CD1c-positive myeloid dendritic cell (primary cell): Measurements from ENCODE around the gene LRRC51.

ENCODE experiments used
- DNase-seq: peaks from one replicate; pipeline ENCODE4 v3.0.0-alpha.2; 2016; ENCODE audit errors: extremely low spot score

Gene LRRC51

GRCh38 chr11:72105888-72106287 lies 25.2 kb downstream of the LRRC51 start, which contains the start of gene TOMT:
TSS of gene TOMT (plus strand) at chr11:72105924. CDS start at chr11:72105952, 28 bp downstream.
- no peak for DNase-seq

DNA sequence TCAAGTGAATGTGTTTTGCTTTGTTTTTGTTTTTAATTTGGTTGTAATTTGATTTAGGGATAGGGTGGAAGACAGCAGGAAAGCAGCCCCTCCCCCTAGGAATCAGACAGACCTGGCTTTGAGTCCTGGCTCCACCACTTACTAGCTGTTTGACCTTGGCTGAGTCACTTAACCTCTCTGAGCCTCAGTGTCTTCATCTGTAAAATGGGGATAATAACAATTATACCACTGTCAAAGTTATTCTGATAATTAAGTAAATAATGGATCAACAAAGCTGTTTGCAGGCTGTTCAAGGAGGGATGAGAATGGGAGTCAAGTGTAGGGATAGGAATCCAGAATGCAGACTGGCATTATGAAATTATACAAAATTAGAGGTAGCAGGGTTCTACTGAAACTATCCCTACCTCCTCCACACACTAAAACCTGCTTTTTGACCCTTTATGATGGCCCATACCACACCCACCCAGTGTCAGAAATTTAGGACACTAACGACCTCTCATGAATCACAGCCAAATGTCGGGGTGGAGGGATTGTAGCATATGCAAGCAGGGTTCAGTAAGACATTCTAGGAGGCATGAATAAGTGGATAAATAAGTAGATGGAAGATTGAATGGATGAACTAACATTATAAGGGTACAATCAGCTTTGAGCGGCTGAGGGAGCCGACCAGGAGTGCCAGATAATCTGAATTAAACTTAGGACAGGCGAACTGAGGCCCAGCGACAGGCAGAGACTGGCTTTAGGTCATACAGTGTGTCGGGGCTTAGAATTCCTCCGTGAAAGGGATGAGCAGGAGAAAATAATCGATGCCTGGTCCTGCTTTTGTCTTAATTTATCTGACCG lies 30.9 kb downstream of the LRRC51 start:
- DNase-seq: no peak

DNA sequence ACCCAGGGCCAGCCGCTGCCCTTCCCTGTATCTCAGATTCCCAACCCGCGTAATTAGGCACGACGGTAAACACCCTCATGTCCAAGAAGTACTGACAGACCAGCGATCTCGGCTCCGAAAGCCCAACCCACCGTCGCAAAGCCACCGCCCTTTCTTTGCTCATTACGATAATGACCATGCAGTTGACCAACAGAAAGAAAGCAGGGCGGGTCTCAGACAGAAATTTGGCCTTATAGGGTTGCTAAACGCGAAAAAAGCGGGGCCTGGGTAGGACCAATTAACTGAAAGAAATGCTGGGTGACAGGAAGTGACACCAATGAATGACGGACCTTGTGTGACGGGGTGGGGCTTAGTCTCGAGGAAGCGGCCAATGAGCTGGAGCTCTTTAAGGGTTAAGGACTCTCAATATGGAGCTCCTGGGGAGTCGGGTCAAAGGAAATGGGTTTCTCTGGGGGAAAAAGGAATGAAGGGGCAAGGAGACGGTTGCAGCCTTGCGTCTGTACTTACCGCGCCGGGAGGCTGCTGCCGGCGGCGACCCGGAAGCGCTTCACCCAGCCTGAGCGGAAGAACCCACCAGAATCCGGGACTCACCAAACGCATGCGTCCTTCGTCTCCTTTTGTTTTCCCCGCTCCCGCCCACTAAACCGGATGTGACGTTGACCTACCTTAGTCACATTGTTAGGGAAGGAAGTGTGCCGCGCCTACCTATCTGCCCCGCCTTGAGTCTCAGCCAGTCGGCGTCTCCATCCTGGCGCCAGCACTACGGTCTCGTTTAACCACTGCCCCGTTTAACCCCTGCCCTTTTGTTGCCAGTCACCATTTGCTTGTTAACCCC lies 31.7 kb downstream of the LRRC51 start, which contains the start of gene ANAPC15:
Gene ANAPC15 (minus strand): TSS at position 553 of the 835 bp plus-strand sequence. CDS start 1,419 bp downstream, outside the sequence.
- peak; percentile 100 for DNase-seq

DNA sequence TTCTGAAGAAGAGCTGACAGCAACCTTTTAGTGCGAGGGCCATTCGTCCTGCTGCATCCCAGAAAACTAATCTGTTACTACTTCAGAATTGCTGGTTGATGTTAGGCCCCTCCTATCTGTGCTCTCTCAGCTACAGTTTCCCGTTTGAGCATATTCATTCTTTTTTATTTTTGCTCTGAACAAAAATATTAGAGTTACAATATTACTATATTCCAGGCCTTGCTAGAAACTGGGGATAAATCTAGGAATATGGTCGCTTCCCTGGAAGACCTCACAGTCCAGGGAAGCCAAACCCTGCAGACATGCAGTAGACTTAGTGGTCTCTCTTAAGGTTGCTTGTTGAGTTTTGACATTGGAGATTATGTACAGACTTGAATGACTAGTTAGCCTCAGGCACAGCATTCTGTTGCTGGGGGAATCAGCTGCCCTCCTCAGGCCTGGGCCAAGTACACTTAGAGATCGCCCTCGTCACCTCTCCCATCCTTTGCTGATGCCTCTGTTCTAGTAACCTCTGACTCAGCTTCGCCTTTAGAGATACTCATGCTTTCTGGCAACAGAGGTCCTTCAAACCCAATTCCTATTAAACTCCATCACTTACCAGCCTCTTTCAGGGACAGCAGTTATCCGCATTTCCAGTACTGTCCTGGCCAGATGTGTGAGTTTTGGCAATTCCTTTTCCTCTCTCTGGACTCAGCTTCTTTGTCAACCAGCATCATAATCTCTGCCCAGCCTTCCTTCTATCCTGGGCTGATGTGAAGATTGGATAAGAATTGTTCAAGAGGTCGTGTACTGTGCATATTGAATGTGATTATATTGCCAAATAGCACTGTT lies 32.5 kb downstream of the LRRC51 start:
- no peak for DNase-seq

GRCh38 chr11:72114570-72114969 lies 33.9 kb downstream of the LRRC51 start:
- DNase-seq: no peak

- DNase-seq: no peak
Observed at GRCh38 chr11:72116019-72116755, 35.5 kb downstream of the LRRC51 start.

DNA sequence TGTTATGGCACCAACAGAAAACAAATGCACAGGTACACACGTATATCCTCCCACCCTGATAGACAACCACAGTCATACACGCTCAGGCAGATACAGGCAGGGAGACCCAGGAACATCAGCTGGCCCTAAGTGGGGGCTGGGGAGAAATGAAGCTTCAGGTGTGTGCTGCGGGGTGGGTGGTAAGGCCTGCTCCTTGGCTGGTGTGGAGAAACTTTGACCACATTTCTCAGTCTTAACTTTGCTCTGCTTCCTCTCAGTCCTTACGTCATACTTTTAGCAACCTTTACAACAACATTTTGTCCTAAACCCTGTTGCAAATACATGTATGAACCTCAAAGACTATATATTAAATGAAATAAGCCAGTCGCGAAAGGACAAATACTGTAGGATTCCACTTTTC lies 38.5 kb downstream of the LRRC51 start:
- no peak for DNase-seq

- DNase-seq: no peak
Observed at GRCh38 chr11:72120930-72121329, 40.3 kb downstream of the LRRC51 start.

DNA sequence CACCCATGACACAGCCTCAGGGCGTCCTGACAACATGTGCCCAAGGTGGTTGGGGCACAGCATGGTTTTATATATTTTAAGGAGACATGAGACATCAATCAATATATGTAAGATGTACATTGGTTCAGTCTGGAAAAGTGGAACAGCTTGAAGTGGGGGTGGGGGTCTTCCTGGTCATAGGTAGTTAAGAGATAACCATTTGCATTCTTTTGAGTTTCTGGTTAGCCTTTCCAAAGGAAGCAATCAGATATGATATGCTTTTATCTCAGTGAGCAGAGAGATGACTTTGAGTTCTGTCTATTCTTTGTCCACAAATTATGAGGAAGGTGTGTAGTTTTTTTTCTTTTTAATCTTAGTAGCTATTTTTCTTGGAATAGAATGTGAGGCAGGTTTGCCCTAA lies 42.0 kb downstream of the LRRC51 start:
- no peak for DNase-seq

GRCh38 chr11:72123117-72123653 lies 42.5 kb downstream of the LRRC51 start:
- no peak for DNase-seq

DNA sequence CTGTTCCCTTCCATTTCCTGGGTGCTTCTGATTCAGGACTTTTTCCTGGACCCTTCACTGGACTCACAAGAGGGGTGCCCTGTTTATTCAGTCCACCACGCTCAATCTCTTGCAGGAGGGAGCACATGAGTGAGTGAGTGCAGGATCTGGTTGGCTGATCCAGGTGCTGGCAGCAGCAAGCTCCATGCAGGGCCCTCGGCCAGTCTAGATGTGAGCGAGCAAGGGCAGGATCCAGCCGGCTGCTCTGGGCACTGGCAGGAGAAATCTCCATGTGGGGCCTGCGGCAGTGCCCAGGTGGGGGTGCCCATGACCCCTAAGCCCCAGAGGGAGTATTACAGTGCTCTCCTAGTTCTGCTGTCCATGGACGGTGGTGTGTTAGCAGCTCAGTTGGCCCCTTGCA lies 43.4 kb downstream of the LRRC51 start:
- no peak for DNase-seq

- no peak for DNase-seq
Observed at GRCh38 chr11:72125956-72126355, 45.3 kb downstream of the LRRC51 start.

- no peak for DNase-seq
Observed at GRCh38 chr11:72127923-72128322, 47.3 kb downstream of the LRRC51 start.

DNA sequence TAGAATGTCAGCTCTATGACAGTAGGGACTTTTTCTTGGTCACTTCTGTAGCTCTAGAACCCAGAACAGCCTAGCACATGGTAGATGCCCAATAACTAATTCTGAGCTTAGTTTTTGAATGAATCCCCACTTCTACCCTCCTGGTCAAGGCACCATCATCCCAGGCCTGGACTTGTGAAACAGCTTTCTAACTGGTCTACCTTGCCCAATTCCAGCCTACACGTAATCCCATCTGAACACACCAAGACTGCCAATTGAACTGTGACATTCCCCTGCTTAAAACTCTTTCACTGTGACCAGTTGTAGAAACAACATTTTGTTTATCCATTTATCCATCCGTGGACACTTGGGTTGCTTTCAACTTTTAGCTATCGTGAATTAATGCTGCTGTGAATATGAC lies 48.7 kb downstream of the LRRC51 start:
- DNase-seq: no peak

GRCh38 chr11:72132646-72133045 lies 52.0 kb downstream of the LRRC51 start:
- DNase-seq: peak; percentile 71

DNA sequence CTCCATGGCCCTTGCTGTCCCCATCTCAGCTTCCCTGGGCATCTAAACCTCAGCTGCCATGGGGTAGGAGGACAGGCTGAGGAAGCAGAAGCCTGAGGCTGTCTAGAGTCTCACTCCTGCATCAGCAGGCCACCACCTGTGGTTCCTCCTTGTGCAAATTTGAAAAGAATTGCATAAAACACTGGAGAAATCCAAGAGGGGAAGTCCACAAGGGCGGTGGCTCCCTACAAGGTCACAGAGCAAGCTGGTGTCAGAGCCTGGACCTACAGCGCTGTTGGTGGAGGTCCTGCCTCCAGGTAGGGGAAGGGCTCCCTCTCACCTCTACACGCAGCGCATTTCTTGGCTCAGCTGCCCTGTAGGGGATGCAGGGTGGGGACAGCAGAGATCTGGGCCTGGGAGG lies 54.8 kb downstream of the LRRC51 start, which contains the start of gene FOLR3:
Gene FOLR3 (plus strand): TSS at position 253 of the 400 bp plus-strand sequence. CDS start 228 bp downstream, outside the sequence.
- DNase-seq: peak; percentile 58

- no peak for DNase-seq
Observed at GRCh38 chr11:72135891-72136683, 55.4 kb downstream of the LRRC51 start.

GRCh38 chr11:72136684-72137262 lies 56.1 kb downstream of the LRRC51 start:
- DNase-seq: no peak

DNA sequence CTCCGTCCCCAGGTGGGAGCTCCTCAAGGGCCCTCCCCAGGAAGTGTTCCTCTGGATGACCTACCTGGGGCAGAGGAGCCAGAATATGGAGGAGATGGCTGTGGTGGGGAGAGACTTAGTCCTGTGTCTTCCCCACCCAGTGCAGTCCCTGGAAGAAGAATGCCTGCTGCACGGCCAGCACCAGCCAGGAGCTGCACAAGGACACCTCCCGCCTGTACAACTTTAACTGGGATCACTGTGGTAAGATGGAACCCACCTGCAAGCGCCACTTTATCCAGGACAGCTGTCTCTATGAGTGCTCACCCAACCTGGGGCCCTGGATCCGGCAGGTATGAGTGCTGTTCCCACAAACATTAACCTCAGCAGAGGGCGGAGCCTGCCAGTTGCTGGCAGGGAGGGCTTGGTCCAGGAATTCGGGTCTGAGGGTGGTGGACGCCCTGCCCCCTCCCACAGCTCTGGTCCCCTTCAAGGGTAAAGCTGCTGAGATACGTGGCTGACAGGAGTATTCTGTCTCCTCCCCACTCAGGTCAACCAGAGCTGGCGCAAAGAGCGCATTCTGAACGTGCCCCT lies 58.3 kb downstream of the LRRC51 start:
- no peak for DNase-seq
